NT2/D1 (cell line): ENCODE measurements around the gene EGR1.

Experiments
- DNase-seq: peaks from one replicate; pipeline ENCODE4 v3.0.0-alpha.2; 2011; ENCODE audit warnings: low read depth, low spot score
- H3K27me3 ChIP-seq: 2 replicates; pipeline ENCODE4 v1.6.0; 2011; ENCODE audit warnings: mild to moderate bottlenecking; ENCODE audit not compliant: insufficient read length, insufficient read depth
- H3K36me3 ChIP-seq: 2 replicates; pipeline ENCODE4 v1.6.1; 2011; ENCODE audit warnings: mild to moderate bottlenecking, low read length, mixed read lengths; ENCODE audit not compliant: insufficient read depth, insufficient read length
- H3K4me1 ChIP-seq: 2 replicates; pipeline ENCODE4 v1.5.1; 2011; ENCODE audit not compliant: insufficient read depth, insufficient read length
- H3K4me3 ChIP-seq: 2 replicates; pipeline ENCODE4 v1.5.1; 2011; ENCODE audit warnings: low read depth; ENCODE audit not compliant: insufficient read length
- H3K9ac ChIP-seq: 2 replicates; pipeline ENCODE4 v1.6.0; 2011; ENCODE audit warnings: low read depth; ENCODE audit not compliant: insufficient read length
- H3K9me3 ChIP-seq: 2 replicates; pipeline ENCODE4 v1.5.1; 2011; ENCODE audit warnings: mild to moderate bottlenecking, low read length; ENCODE audit not compliant: insufficient read depth
- SUZ12 ChIP-seq: IDR thresholded peaks from 2 replicates; pipeline ENCODE4 v1.6.1; 2011; ENCODE audit not compliant: insufficient read length, insufficient read depth; ENCODE audit errors: extremely low read depth
- YY1 ChIP-seq: IDR thresholded peaks from 2 replicates; pipeline ENCODE4 v1.6.1; 2011; ENCODE audit not compliant: insufficient read length, insufficient read depth
- ZNF274 ChIP-seq: IDR thresholded peaks from 2 replicates; pipeline ENCODE4 v1.6.1; 2011; ENCODE audit warnings: mild to moderate bottlenecking, low read depth, low read length

Gene EGR1

DNA sequence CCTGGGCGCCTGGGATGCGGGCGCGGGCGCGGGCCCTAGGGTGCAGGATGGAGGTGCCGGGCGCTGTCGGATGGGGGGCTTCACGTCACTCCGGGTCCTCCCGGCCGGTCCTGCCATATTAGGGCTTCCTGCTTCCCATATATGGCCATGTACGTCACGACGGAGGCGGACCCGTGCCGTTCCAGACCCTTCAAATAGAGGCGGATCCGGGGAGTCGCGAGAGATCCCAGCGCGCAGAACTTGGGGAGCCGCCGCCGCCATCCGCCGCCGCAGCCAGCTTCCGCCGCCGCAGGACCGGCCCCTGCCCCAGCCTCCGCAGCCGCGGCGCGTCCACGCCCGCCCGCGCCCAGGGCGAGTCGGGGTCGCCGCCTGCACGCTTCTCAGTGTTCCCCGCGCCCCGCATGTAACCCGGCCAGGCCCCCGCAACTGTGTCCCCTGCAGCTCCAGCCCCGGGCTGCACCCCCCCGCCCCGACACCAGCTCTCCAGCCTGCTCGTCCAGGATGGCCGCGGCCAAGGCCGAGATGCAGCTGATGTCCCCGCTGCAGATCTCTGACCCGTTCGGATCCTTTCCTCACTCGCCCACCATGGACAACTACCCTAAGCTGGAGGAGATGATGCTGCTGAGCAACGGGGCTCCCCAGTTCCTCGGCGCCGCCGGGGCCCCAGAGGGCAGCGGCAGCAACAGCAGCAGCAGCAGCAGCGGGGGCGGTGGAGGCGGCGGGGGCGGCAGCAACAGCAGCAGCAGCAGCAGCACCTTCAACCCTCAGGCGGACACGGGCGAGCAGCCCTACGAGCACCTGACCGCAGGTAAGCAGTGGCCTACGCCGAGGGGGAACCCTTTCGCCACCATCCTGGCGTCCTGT, at the start of gene EGR1:
Gene EGR1 (plus strand): TSS at position 219 of the 864 bp plus-strand sequence. CDS start 283 bp downstream, at position 502.
- Histone ChIP-seq H3K9ac (peak within 1 kb of the TSS; percentile 79), H3K27me3 (peaks cover 12% of the 10 kb centered on the region), H3K4me3 (peak within 1 kb of the TSS; percentile 72), H3K4me1 (peaks cover 4% of the 10 kb centered on the region), H3K36me3 (peaks cover 3% of the 10 kb centered on the region), H3K9me3 (no peaks in the 10 kb centered on the region)
- TF ChIP-seq YY1 (no peak), SUZ12 (no peak), ZNF274 (no peak)
- no peak for DNase-seq

DNA sequence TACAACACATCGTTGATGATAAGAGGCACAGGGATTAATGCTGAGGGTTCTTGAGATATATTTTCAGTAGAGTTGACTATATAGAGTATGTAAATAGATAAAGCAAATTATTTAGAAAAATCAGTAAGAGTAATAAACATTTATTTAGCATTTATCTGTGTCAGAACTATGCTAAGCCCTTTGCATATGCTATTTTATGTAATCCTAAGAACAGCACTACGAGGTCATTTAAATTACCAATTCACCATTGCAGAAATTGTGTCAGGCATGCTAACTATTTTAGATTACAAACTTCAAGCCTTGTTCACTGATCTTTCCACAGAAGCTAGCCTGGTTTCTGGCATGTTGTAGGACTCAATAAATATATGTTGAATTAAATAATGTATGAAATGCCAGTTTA, 46.8 kb upstream of the EGR1 start:
- H3K9me3 ChIP-seq: no peaks in the 10 kb centered on the region
- H3K9ac ChIP-seq: no peak overlapping the region
- DNase-seq: no peak
- H3K27me3 ChIP-seq: no peaks in the 10 kb centered on the region
- H3K36me3 ChIP-seq: peaks cover 59% of the 10 kb centered on the region
- H3K4me1 ChIP-seq: no peaks in the 10 kb centered on the region
- H3K4me3 ChIP-seq: no peak overlapping the region
- TF ChIP-seq YY1: no peak
- TF ChIP-seq SUZ12: no peak
- no peak for TF ChIP-seq ZNF274

DNA sequence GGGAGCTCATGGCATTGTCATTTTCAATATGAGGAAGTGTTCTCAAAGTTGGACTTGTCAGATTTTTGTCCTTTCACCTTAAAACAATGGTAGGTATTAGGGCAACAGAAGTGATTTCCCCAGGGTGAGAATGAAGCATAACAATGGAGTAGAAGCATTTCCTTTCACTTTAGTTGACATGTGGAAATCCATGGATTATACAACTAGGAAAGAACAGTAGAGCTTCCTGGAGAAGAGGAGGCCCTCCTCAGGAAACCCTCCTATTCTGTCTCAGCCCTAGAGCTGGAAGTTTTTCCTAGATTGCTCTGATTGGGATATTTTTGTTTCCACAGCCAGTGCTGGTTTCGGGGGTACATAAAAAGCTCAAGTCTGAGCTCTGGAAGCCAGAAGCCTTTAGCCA, 40.2 kb upstream of the EGR1 start:
- TF ChIP-seq YY1 (no peak), ZNF274 (no peak), SUZ12 (no peak)
- Histone ChIP-seq H3K9me3 (no peaks in the 10 kb centered on the region), H3K27me3 (no peaks in the 10 kb centered on the region), H3K4me3 (no peak overlapping the region), H3K9ac (no peak overlapping the region), H3K36me3 (peaks cover 78% of the 10 kb centered on the region), H3K4me1 (no peaks in the 10 kb centered on the region)
- no peak for DNase-seq

DNA sequence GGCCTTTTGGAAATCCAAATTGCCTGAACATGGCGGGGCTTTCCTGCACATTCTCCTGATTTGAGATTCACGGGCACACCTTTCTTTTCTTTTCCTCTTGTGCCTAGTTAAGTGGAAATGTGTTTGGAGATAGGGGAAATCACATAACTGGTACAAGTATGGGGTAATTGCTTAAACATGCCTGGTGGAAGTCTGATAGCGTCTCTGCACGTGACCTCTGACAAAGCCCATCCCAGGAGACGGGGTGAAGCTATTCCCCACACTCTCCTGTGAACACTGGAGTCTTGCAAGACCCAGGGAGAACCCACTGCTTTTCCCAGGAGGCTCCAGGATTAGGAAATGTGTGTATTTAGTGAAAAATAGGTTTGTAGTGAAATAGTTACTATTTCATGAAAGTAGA, 29.3 kb upstream of the EGR1 start:
- TF ChIP-seq YY1 (no peak), SUZ12 (no peak), ZNF274 (no peak)
- Histone ChIP-seq H3K4me1 (peaks cover 6% of the 10 kb centered on the region), H3K36me3 (peaks cover 37% of the 10 kb centered on the region)

DNA sequence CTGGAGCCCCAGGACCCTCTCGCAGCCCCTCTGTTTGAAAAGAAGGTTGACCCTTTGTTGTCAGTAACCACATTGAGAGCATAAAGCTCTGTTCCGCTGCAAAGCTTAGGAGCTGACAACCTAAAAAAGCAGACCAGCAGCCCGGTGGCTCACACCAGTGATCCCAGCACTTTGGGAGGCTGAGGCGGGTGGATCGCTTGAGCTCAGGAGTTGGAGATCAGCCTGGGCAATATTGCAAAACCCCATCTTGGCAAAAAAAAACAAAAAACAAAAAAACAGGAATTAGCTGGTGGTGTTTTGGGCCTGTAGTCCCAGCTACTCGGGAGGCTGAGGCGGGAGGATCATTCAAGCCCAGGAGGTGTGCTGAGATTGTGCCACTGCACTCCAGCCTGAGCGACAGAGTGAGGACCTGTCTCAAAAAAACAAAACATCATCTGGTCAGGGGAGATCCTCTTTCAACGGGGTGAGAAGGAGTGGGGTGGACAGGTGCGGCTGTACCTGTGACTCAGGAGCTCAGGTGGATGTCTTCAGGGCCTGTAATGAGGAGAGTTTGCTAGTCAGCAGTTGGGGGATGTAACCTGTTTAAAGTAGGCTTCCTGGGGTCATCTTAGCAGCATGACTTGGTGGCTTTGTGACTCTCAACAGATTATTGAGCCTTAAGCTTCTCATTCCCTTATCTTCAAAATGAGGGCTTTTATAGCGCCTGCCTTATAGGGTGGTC, 27.1 kb upstream of the EGR1 start:
- Histone ChIP-seq H3K36me3 (peaks cover 27% of the 10 kb centered on the region), H3K9me3 (no peaks in the 10 kb centered on the region), H3K9ac (no peak overlapping the region), H3K27me3 (no peaks in the 10 kb centered on the region), H3K4me3 (peak overlapping the region; percentile 24), H3K4me1 (peaks cover 7% of the 10 kb centered on the region)
- TF ChIP-seq YY1: no peak
- TF ChIP-seq ZNF274: no peak
- TF ChIP-seq SUZ12: no peak
- no peak for DNase-seq

More for the DNA sequence above, 29.3 kb upstream of the EGR1 start:
- no peaks in the 10 kb centered on the region for H3K27me3 ChIP-seq
- H3K9ac ChIP-seq: no peak overlapping the region
- DNase-seq: no peak
- H3K4me3 ChIP-seq: no peak overlapping the region
- no peaks in the 10 kb centered on the region for H3K9me3 ChIP-seq

DNA sequence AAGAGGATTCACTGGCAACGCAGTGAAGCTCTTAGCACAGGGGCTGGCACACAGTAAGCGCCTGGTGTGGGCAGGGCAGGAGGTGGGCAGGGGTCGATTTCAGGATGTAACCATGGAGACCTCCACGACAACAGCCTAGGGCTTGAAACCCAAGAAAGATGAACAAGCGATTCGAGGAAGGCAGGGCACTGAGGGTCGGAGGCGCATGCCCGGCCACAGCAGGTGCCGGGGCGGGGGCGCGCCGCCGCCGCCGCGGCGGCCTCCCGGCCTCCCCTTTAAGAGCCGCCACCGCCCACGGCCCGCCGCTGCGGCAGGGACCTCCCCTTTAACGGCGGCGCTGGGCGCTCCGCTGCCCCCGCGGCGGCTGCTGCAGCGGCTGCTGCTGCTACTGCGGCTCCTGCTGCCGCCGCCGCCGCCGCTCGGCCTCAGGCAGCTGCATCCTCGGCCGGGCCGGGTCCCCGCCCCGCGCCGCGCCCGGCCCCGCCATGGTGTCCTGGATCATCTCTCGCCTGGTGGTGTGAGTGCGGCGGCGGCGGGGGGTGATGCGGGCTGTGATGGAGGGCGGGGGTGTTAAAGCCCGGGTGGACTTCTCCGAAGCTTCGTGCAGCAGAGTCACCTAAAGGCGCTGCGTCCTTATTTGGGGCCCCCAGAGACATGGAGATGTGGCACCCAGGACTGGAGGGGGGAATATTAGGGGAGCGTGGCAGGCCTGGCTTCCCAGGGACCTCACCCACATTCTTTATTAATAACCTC, 26.4 kb upstream of the EGR1 start, which contains the start of gene REEP2:
Gene REEP2 (plus strand): TSS at position 334 of the 753 bp plus-strand sequence. CDS start 152 bp downstream, at position 486.
- TF ChIP-seq ZNF274 (no peak), YY1 (no peak)
- Histone ChIP-seq H3K9me3 (no peaks in the 10 kb centered on the region), H3K36me3 (peaks cover 24% of the 10 kb centered on the region), H3K9ac (peak within 1 kb of the TSS; percentile 77), H3K27me3 (no peaks in the 10 kb centered on the region), H3K4me3 (peak within 1 kb of the TSS; percentile 71), H3K4me1 (peaks cover 7% of the 10 kb centered on the region)
- peak; percentile 50 for DNase-seq
